GM12874 (cell line): ENCODE results near the gene FUT4.

Experiments used
- TF ChIP-seq, protein P1 (sequence below): IDR thresholded peaks from 2 replicates; pipeline ENCODE4 v1.5.1; 2011; ENCODE audit warnings: low read depth, mild to moderate bottlenecking, control low read depth, low read length, moderate library complexity; ENCODE audit not compliant: insufficient read depth

FUT4 gene

DNA sequence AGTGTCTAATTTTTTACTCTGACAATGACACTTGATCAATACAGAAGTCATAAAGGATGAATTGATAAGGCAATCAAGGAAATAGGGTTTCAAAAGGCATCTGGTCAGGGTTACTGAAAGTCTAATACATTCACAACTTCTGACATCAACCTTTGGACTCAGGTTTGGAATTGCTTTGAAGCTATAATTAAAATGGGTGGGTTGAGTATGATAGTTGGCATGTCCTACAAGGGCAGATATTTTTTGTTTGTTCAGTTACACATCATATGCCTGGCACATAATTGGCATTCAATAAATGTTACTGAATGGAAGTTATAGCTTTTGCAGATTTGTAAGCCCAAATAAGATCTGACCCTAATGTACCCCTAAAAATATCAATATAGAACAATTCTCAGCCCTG, 7.3 kb upstream of the FUT4 start:
- TF ChIP-seq, protein P1, sequence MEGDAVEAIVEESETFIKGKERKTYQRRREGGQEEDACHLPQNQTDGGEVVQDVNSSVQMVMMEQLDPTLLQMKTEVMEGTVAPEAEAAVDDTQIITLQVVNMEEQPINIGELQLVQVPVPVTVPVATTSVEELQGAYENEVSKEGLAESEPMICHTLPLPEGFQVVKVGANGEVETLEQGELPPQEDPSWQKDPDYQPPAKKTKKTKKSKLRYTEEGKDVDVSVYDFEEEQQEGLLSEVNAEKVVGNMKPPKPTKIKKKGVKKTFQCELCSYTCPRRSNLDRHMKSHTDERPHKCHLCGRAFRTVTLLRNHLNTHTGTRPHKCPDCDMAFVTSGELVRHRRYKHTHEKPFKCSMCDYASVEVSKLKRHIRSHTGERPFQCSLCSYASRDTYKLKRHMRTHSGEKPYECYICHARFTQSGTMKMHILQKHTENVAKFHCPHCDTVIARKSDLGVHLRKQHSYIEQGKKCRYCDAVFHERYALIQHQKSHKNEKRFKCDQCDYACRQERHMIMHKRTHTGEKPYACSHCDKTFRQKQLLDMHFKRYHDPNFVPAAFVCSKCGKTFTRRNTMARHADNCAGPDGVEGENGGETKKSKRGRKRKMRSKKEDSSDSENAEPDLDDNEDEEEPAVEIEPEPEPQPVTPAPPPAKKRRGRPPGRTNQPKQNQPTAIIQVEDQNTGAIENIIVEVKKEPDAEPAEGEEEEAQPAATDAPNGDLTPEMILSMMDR = no peak

DNA sequence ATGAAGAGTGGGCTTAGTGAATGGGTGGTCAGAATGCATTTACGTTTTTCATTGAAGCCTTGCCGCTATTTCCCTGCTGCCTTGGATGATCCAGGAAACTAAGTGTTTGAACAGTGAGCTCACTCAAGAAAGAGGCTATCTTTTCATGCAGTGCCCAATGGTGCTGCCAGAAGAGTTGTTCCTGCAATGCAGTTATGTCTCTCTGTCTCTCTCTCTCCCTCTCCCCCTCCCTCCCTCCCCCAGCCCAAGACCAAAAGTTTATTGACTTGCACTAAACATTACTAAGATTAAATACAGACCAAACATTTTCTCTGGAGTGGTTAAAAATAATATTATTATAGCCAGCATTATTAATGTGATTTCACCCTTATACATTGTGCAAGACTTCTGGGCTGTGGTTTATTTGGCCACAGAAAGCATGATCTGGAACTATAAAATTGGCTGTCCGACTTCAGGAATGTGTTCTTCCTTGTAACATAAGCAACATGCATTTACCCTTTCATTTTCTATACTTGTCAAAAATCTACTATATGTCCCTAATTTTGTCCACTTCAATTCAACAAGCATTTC, 6.6 kb upstream of the FUT4 start:
- TF ChIP-seq, protein P1 = no peak

DNA sequence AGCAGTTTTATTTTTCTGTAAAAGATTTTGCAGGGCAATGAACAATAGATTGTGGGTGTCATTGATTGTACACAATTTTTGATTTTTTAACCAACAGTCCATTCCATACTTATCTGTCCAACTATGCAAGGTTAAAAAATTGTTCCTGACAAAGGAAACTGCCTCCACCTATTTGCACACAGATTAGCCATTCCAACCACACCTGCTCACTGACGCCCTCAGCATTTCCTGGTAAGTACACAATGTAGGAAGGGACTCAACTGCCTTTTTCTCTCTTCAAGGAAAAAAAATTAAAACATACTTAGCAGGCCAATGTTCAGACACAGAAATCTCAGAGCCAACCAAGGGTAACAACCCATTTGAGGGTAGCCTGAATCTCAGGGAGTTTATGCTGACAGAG, 4.3 kb upstream of the FUT4 start:
- TF ChIP-seq, protein P1 = no peak

DNA sequence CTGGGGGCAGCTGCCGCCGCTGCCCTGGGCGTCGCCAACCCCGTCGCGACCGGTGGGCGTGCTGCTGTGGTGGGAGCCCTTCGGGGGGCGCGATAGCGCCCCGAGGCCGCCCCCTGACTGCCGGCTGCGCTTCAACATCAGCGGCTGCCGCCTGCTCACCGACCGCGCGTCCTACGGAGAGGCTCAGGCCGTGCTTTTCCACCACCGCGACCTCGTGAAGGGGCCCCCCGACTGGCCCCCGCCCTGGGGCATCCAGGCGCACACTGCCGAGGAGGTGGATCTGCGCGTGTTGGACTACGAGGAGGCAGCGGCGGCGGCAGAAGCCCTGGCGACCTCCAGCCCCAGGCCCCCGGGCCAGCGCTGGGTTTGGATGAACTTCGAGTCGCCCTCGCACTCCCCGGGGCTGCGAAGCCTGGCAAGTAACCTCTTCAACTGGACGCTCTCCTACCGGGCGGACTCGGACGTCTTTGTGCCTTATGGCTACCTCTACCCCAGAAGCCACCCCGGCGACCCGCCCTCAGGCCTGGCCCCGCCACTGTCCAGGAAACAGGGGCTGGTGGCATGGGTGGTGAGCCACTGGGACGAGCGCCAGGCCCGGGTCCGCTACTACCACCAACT, 1.0 kb downstream of the FUT4 start:
- TF ChIP-seq, protein P1 = no peak

DNA sequence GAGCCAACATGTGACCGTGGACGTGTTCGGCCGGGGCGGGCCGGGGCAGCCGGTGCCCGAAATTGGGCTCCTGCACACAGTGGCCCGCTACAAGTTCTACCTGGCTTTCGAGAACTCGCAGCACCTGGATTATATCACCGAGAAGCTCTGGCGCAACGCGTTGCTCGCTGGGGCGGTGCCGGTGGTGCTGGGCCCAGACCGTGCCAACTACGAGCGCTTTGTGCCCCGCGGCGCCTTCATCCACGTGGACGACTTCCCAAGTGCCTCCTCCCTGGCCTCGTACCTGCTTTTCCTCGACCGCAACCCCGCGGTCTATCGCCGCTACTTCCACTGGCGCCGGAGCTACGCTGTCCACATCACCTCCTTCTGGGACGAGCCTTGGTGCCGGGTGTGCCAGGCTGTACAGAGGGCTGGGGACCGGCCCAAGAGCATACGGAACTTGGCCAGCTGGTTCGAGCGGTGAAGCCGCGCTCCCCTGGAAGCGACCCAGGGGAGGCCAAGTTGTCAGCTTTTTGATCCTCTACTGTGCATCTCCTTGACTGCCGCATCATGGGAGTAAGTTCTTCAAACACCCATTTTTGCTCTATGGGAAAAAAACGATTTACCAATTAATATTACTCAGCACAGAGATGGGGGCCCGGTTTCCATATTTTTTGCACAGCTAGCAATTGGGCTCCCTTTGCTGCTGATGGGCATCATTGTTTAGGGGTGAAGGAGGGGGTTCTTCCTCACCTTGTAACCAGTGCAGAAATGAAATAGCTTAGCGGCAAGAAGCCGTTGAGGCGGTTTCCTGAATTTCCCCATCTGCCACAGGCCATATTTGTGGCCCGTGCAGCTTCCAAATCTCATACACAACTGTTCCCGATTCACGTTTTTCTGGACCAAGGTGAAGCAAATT, 1.8 kb downstream of the FUT4 start:
- TF ChIP-seq, protein P1 = no peak

DNA sequence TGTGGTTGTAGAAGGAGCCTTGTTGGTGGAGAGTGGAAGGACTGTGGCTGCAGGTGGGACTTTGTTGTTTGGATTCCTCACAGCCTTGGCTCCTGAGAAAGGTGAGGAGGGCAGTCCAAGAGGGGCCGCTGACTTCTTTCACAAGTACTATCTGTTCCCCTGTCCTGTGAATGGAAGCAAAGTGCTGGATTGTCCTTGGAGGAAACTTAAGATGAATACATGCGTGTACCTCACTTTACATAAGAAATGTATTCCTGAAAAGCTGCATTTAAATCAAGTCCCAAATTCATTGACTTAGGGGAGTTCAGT, 2.4 kb downstream of the FUT4 start:
- TF ChIP-seq, protein P1 = no peak

DNA sequence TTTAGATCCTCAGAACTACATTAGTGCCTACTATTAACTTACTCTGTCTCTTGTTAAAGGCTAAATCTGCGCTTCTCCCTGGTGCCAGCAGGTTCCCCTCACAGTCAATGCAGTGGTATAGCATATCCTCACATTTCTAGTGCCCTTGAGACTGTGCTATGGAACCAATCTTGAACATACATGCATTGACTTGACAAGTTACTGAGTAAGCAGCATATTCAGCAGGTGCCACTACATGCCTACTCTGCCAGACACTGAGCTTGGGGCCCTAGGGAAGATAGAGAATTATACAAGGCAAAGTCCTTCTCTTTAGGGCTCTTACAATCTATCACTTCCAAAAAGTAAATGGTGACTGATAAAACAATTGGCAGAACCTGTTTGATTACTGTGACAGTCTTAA, 3.2 kb downstream of the FUT4 start:
- TF ChIP-seq, protein P1 = no peak
